HG03575 (cell line): ENCODE results near the gene FBXW11.
"Not testable (repeated sequence)": the region's sequence is repeated elsewhere in the genome, so short reads cannot be mapped to it uniquely, and the experiment has no call there.

Experiments
- ATAC-seq: cut with Tn5 transposase; IDR thresholded peaks from one replicate; pipeline ENCODE4 v1.9.1; 2021; ENCODE audit not compliant: unreplicated experiment, insufficient number of reproducible peaks, low FRiP score; ENCODE audit errors: extremely low read depth

The FBXW11 gene

DNA sequence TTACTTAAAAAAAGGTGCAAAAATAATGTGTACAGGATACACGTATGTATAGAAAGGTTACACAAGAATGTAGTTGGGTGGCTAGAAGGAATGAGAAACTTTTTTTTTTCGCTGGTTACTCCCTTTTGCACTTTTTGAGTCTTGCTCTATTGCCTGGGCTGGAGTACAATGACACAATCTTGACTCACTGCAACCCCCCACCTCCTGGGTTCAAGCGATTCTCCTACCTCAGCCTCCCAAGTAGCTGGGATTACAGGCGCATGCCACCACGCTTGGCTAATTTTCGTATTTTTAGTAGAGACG, 15.8 kb downstream of the FBXW11 start:
- no peak for ATAC-seq

DNA sequence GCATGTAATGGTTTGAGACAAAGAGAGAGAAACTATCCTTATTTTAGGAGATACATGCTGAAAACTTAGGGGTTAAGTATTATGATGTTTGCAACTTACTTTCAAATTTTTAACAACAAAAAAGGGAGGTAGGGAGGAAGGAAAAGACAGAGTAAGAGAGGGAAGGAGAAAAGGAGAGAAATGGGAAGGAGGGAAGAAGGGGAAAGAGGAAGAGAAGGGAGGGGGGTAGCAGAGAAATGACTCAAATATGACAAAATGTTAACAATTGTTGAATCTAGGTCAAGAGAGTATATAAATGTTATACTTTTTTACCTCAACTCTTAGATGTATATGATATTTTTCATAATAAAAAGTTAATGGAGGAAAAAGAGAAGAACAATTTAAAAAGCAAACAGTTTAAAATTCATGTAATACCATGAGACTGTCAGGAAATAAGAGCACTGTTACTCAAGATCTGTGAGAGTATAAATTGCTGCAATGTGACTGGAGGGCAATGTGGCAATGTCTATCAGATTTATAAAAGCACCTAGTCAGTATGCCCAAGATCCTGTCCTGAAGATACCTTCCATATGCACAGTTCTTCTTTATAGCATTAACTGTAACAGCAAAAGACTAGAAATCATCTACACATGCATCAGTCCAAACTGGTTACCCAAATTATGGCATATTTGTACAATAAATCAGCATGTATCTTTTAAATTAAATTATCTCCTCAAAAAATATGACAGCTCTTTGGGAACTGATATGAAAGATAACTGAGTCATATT, 16.3 kb downstream of the FBXW11 start:
- ATAC-seq, result no peak

- no peak for ATAC-seq
Observed at GRCh38 chr5:171989276-171989675, 17.2 kb downstream of the FBXW11 start.

- ATAC-seq, result no peak
Observed at GRCh38 chr5:171986772-171987171, 19.7 kb downstream of the FBXW11 start.

DNA sequence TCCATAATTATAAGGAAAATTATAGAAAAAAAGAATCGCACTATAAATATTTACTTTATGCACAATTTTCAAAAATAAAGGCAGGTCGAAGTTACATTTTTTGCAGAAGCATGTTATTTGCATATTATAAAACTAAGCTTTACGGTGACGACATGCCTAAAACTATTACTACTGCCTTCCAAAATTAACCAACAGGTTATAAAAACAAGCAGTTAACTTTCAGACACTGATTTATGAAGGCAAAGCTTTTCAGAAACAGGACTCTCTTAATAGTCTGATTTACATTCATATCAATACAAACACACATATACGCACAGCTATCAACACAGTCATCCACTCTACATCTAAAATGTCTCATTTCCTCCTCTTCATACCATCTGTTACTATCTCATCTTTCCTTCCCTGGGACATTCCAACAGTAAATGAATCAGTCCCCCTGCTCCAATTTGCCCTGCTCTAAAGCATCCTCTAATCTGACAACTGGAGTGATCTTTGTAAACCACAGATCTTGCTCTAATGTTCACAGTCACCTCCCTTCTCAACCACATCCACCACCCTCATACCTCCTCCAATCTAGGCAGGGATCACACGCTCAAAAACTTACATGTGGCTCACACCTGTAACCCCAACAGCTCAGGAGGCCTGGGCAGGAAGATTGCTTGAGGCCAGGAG, 21.6 kb downstream of the FBXW11 start:
- ATAC-seq, result no peak

DNA sequence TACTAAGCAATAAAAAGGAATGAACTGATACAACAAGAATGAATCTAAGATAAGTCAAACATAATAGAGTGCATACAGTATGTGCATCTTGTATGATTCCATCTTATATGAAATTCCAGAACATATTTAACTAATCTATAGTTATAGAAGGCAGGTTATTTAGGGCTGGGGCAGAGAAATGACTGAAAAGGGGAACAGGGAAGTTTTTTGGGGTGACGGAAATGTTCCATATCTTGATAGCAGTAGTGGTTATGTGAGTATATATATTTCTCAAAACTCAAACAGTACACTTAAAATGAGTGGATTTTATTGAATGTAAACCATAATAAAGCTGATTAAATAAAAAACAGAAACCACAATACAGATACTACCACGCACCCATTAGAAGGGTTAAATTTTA, 24.6 kb downstream of the FBXW11 start:
- no peak for ATAC-seq

GRCh38 chr5:171980792-171981191, 25.6 kb downstream of the FBXW11 start:
- ATAC-seq, result no peak

GRCh38 chr5:171979606-171980005, 26.8 kb downstream of the FBXW11 start:
- no peak for ATAC-seq

DNA sequence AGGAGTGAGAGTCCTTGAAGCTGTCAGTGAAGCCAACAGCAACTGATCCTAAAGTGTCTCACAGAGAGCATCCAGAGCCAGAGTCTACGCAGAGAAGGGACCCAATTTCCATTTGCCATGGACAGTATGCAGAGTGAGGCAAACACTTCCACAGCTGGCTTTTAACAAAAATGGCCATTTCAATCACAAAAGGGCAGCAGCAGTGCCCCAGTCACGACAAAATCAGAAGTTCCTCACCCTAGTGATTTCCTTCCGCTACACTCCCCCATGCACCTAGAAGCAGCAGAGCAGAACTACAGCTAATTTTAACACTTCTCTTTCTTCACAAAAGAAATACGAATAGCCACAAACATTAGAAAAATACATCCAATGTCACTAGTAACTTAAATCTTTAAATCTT, 27.9 kb downstream of the FBXW11 start:
- no peak for ATAC-seq

- no peak for ATAC-seq
Observed at GRCh38 chr5:171978016-171978415, 28.4 kb downstream of the FBXW11 start.

DNA sequence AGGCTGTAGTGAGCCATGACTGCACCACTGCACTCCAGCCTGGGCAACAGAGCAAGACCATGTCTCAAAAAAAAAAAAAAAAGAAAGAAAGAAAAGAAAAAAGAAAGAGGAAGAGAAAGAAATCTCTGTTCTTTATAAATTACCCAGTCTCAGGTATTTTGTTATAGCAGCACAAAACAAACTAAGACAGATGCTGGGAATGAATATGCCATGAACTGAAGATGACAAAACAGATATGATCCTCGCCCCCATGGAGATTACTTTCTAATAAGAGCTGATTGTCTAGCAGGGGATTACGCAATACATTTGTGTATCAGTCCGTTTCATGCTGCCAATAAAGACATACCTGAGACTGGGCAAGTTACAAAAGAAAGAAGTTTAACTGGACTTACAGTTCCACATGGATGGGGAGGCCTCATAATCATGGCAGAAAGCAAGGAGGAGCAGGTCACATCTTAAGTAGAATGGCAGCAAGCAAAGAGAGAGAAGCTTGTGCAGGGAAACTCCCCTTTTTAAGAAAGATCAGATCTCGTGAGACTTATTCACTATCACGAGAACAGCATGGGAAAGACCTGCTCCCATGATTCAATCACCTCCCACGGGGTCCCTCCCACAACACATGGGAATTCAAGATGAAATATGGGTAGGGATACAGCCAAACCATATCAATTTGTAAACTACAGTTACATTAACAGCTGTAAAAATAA, 29.0 kb downstream of the FBXW11 start:
- not testable (repeated sequence) for ATAC-seq

- no peak for ATAC-seq
Observed at GRCh38 chr5:171975877-171976667, 30.4 kb downstream of the FBXW11 start.

DNA sequence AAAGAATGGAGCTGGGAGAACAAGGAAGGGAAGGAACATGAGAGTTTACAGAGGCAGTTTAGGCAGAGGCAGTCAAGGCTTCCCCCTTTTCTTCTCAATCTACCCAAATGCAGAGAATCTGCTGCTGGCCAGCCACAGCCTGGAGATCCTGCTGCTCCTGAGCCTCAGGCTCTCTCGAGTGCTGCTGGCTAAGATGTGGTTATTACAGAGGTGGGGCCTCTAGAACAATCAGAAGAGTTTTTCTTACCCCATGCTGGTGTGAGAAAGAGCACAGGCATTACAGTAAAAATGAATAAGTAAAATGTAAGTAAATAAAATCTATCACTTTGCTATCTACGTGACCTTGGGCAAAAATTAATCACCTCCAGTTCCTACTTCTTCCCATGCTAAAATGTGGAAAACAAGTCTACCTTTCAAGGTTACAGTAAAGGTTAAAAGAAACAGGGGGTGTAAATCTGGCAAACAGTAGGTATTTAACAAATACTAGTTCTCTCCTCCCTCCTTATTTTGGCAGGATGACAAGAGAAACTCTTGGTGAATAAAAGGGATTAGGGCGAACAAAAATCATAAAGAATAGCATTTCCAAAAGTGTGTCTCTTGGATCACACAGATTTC, 31.1 kb downstream of the FBXW11 start:
- ATAC-seq, result no peak

GRCh38 chr5:171970826-171971225, 35.6 kb downstream of the FBXW11 start:
- ATAC-seq, result no peak

- ATAC-seq, result no peak
Observed at GRCh38 chr5:171969288-171969880, 37.1 kb downstream of the FBXW11 start.

DNA sequence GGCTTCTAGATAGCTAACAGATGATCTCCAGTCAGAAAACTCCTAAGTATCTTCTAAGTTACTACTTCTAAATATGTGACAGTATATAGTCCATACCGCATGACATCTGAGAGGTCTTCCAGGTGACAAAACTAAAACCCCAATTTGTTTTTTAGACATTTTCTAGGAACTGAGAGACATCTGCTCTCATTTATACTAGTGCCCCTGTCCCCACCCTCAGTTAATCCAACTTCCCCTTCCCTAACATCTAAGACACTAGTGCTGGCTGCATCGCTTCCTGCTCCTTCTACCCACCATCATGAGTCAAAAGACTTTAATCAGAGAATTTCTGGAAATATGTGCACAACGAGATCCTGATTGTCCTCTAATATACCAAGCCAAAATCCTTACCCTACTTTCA, 37.9 kb downstream of the FBXW11 start:
- ATAC-seq, result no peak

GRCh38 chr5:171966964-171967363, 39.5 kb downstream of the FBXW11 start:
- no peak for ATAC-seq

DNA sequence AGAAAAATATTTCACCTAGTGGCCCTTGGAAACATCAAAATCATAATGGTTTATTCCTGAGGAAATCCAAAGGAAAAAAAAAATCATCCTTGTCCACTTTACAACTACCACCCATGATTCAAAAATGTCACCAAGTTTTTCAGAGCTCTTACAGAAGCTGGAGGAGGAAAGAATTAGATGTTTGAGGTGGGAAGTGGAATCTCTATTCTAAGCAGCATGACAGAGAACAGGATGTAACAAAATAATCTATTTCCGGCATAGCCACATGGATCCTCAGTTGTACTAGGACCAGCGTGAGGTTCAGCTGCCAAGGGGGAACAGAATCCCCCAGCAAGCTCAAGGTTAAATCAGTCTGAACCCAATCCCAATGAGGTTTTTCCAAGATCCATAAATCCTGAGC, 40.2 kb downstream of the FBXW11 start:
- no peak for ATAC-seq

GRCh38 chr5:171965745-171966144, 40.7 kb downstream of the FBXW11 start:
- no peak for ATAC-seq
